NB4 (cell line): ENCODE results near the gene MARCHF4.

Experiments used
- DNase-seq: peaks from one replicate; pipeline ENCODE4 v3.0.0; 2010; ENCODE audit warnings: low read depth
- H3K4me3 ChIP-seq: one replicate; pipeline ENCODE4 v1.5.1; 2011; ENCODE audit warnings: mild to moderate bottlenecking, low read depth, low read length, moderate library complexity
- CTCF ChIP-seq: IDR thresholded peaks from one replicate; pipeline ENCODE4 v1.5.1; 2012; ENCODE audit warnings: low read depth, low read length
- MAX ChIP-seq: IDR thresholded peaks from 2 replicates; pipeline ENCODE4 v1.6.1; 2011; ENCODE audit warnings: low read depth, low read length
- MYC ChIP-seq: IDR thresholded peaks from 2 replicates; pipeline ENCODE4 v1.6.1; 2011; ENCODE audit warnings: low read depth, low read length
- POLR2A ChIP-seq: IDR thresholded peaks from 2 replicates; pipeline ENCODE4 v1.6.1; 2011; ENCODE audit warnings: mild to moderate bottlenecking; ENCODE audit not compliant: insufficient read length; ENCODE audit errors: extremely low read depth

The MARCHF4 gene

GRCh38 chr2:216344206-216344949 is 27.9 kb downstream of the MARCHF4 start:
- no peak overlapping the region for H3K4me3 ChIP-seq
- no peak for TF ChIP-seq CTCF
- no peak for TF ChIP-seq MYC
- TF ChIP-seq MAX, result no peak
- TF ChIP-seq POLR2A, result no peak
- no peak for DNase-seq

- no peak for TF ChIP-seq MAX
- TF ChIP-seq POLR2A, result no peak
- no peak for TF ChIP-seq CTCF
- TF ChIP-seq MYC, result no peak
- no peak overlapping the region for H3K4me3 ChIP-seq
- DNase-seq, result no peak
Measured at GRCh38 chr2:216343221-216343980, 28.9 kb downstream of the MARCHF4 start.

DNA sequence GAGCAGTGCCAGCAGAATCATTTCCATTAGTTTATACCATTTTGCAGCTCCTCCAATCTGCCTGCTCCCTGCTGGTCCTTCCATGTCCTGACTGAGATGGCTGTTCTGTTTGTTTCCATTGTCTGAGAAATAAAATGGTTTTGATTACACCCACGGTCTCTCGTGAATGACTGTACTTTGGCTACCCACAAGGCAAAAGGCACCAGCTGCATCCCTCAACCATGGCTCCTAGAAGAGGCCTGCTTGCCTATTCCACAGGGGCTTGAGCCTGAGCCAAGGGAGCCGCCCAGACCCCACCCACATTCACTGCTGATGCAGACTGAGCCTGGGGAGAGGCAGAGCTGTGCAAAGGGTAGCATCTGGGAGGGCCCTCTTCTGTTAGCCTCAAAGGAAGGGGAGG is 31.2 kb downstream of the MARCHF4 start:
- H3K4me3 ChIP-seq, result no peak overlapping the region
- TF ChIP-seq MAX (no peak), MYC (no peak), CTCF (no peak), POLR2A (no peak)
- DNase-seq, result no peak

DNA sequence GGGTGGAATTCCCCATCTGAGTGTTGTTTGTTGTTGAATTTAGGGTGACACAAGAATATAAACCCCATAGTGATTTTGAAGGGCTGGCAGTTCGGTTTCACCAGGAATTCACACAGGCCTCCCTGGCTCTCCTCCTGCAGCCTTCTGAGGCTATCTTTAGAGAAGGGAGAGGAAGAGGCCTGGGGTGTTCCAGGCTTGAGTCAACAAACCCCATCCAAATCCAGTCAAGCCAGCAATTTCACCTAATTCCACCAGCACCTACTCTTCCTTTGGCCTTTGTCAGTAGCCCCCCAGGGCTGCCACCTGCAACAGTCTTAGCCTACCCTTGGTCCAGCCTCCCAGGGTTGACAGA is 32.0 kb downstream of the MARCHF4 start:
- no peak for TF ChIP-seq MYC
- TF ChIP-seq CTCF, result no peak
- no peak for TF ChIP-seq POLR2A
- no peak for TF ChIP-seq MAX
- no peak for DNase-seq
- no peak overlapping the region for H3K4me3 ChIP-seq

DNA sequence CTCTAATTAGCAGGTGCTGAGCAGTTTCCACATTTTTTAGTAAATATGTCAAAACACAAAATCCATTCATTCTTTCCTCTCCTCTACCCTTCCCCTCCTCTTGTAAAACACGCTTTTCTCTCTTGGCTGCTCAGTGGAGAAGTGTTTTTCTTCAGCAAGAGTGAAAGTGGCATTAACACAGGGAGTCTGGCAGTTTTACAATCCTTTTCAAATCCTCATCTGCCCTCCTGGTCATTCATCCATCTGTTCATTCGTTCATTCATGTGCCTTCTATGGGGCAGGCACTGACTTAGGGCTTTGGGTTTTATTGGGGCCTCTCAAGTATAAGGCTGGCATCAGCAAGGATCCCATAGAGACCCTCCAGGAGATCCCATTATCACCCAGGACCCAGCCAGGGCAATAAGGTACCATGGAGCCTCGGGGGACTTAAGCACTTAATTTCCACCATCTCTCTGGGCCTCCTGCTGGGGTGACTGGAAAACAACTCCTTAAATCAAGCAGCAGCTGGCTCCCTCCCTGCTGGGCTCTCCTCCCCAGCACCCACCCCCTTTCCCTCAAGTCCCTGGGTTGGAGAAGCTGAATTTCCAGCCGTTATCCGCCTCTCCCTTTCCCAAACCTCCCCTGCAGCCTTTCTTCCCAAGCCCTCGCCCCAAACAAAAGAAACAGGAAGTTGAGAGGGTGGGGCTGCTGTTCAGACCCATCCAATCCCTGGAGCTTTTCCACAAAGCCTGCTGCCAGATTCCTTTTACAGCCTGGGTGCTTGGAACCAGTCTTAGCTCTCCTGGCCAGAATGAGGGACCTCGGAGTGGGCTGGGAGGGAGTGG is 32.6 kb downstream of the MARCHF4 start:
- no peak overlapping the region for H3K4me3 ChIP-seq
- TF ChIP-seq POLR2A (no peak), CTCF (no peak), MAX (no peak), MYC (no peak)
- DNase-seq, result no peak
